ENCODE measurements around the gene TRHDE.

The TRHDE gene

GRCh38 chr12:72673853-72674252 lies 401.7 kb downstream of the TRHDE start:
- TF ChIP-seq PATZ1 (CRISPR knock-in tag; IDR thresholded peaks at IDR 0.05; ENCODE audit: borderline replicate concordance) (no peak), ZFP30 (CRISPR knock-in tag; IDR thresholded peaks at IDR 0.05) (no peak), ISL1 (CRISPR knock-in tag; IDR thresholded peaks at IDR 0.05) (no peak), GLIS3 (CRISPR knock-in tag; IDR thresholded peaks at IDR 0.05) (no peak), CREB5 (CRISPR knock-in tag; IDR thresholded peaks at IDR 0.05; ENCODE audit: low read depth) (no peak)
- ATAC-seq: no peak

- TF ChIP-seq ZFP3 (CRISPR knock-in tag; IDR thresholded peaks at IDR 0.05) (no peak), CREB5 (CRISPR knock-in tag; IDR thresholded peaks at IDR 0.05; ENCODE audit: low read depth) (no peak)
- ATAC-seq: no peak
Measured at GRCh38 chr12:72676556-72676955, 404.4 kb downstream of the TRHDE start.

GRCh38 chr12:72677139-72677538 lies 405.0 kb downstream of the TRHDE start:
- ATAC-seq: no peak
- TF ChIP-seq TOX (CRISPR knock-in tag; IDR thresholded peaks at IDR 0.05; ENCODE audit: borderline replicate concordance) (no peak), PATZ1 (CRISPR knock-in tag; IDR thresholded peaks at IDR 0.05; ENCODE audit: borderline replicate concordance) (no peak), ZNF8 (CRISPR knock-in tag; IDR thresholded peaks at IDR 0.05) (no peak), ESRRG (CRISPR knock-in tag; IDR thresholded peaks at IDR 0.05) (no peak), ZFP30 (CRISPR knock-in tag; IDR thresholded peaks at IDR 0.05) (no peak), RARB (CRISPR knock-in tag; IDR thresholded peaks at IDR 0.05) (no peak), TSHZ2 (CRISPR knock-in tag; IDR thresholded peaks at IDR 0.05) (no peak), BACH2 (CRISPR knock-in tag; IDR thresholded peaks at IDR 0.05; ENCODE audit: borderline replicate concordance) (no peak), ARNTL (CRISPR knock-in tag; IDR thresholded peaks at IDR 0.05; ENCODE audit: borderline replicate concordance, low read depth) (no peak), ZC3H10 (CRISPR knock-in tag; IDR thresholded peaks at IDR 0.05) (no peak), CSRNP3 (CRISPR knock-in tag; IDR thresholded peaks at IDR 0.05) (no peak), ZNF565 (CRISPR knock-in tag; conservative IDR thresholded peaks at IDR 0.05; ENCODE audit: low read depth) (no peak)

- ATAC-seq: no peak
- no peak for TF ChIP-seq CSDC2 (CRISPR knock-in tag; IDR thresholded peaks at IDR 0.05)
- no peak for TF ChIP-seq ISL1 (CRISPR knock-in tag; IDR thresholded peaks at IDR 0.05)
- TF ChIP-seq CSRNP3 (CRISPR knock-in tag; IDR thresholded peaks at IDR 0.05): no peak
- TF ChIP-seq ZNF565 (CRISPR knock-in tag; conservative IDR thresholded peaks at IDR 0.05; ENCODE audit: low read depth): no peak
Measured at GRCh38 chr12:72677846-72678245, 405.7 kb downstream of the TRHDE start.
